ENCODE results near the gene TLR4. TPM values are rescaled to one million over a fixed set of nuclear protein-coding genes. Genes with fewer than 3 reads are reported as not detected.

The TLR4 gene
- total RNA-seq, 4 donors from 2014 or later = 9.7 to 46.7 (median 17.9) TPM

- no peak for DNase-seq (ENCODE audit: extremely low spot score)
- intact Hi-C loops (cut with DNase I) = no loop called here
- TF ChIP-seq CTCF (IDR thresholded peaks at IDR 0.05) (no peak), EP300 (IDR thresholded peaks at IDR 0.05) (no peak), POLR2AphosphoS5 (IDR thresholded peaks at IDR 0.05) (no peak), POLR2A (IDR thresholded peaks at IDR 0.05; ENCODE audit: low read depth) (no peak)
- Histone ChIP-seq H3K4me1 (no peaks in the 10 kb centered on the region), H3K27ac (replicated peaks in 1 of 4) (no peak overlapping the region), H3K4me3 (no peak overlapping the region), H3K9me3 (no peaks in the 10 kb centered on the region), H3K27me3 (no peaks in the 10 kb centered on the region), H3K36me3 (no peaks in the 10 kb centered on the region)
- WGBS = 65% methylated on average over 4 of the region's 4 CpGs
These were observed 59.1 kb downstream of the TLR4 start for GRCh38 chr9:117763314-117763713.

GRCh38 chr9:117768750-117769395 is 64.7 kb downstream of the TLR4 start:
- intact Hi-C loops (cut with DNase I) = no loop called here
- Histone ChIP-seq H3K27ac (replicated peaks in 1 of 4) (no peak overlapping the region), H3K36me3 (no peaks in the 10 kb centered on the region), H3K4me3 (no peak overlapping the region), H3K4me1 (no peaks in the 10 kb centered on the region), H3K27me3 (no peaks in the 10 kb centered on the region), H3K9me3 (no peaks in the 10 kb centered on the region)
- DNase-seq (ENCODE audit: extremely low spot score) = no peak
- TF ChIP-seq EP300 (IDR thresholded peaks at IDR 0.05) (no peak), CTCF (IDR thresholded peaks at IDR 0.05) (no peak), POLR2A (IDR thresholded peaks at IDR 0.05; ENCODE audit: low read depth) (no peak), POLR2AphosphoS5 (IDR thresholded peaks at IDR 0.05) (no peak)
- 44% methylated on average over 4 of the region's 4 CpGs for WGBS

- Histone ChIP-seq H3K36me3 (no peaks in the 10 kb centered on the region), H3K4me3 (no peak overlapping the region), H3K9me3 (no peaks in the 10 kb centered on the region), H3K4me1 (no peaks in the 10 kb centered on the region), H3K27me3 (no peaks in the 10 kb centered on the region), H3K27ac (replicated peaks in 1 of 4) (no peak overlapping the region)
- TF ChIP-seq POLR2AphosphoS5 (IDR thresholded peaks at IDR 0.05) (no peak), POLR2A (IDR thresholded peaks at IDR 0.05; ENCODE audit: low read depth) (no peak), EP300 (IDR thresholded peaks at IDR 0.05) (no peak), CTCF (IDR thresholded peaks at IDR 0.05) (no peak)
- WGBS = 89% methylated on average over 4 of the region's 4 CpGs
- intact Hi-C loops (cut with DNase I) = no loop called here
- no peak for DNase-seq (ENCODE audit: extremely low spot score)
These were observed 66.9 kb downstream of the TLR4 start for GRCh38 chr9:117771136-117771535.

GRCh38 chr9:117772960-117773359 is 68.8 kb downstream of the TLR4 start:
- no peaks in the 10 kb centered on the region for H3K4me1 ChIP-seq
- no peak overlapping the region for H3K4me3 ChIP-seq
- WGBS = 55% methylated on average over 3 of the region's 3 CpGs
- intact Hi-C loops (cut with DNase I) = no loop called here
- H3K9me3 ChIP-seq = no peaks in the 10 kb centered on the region
- no peaks in the 10 kb centered on the region for H3K27me3 ChIP-seq
- no peaks in the 10 kb centered on the region for H3K36me3 ChIP-seq
- H3K27ac ChIP-seq (replicated peaks in 1 of 4) = no peak overlapping the region
- no peak for DNase-seq (ENCODE audit: extremely low spot score)
- TF ChIP-seq EP300 (IDR thresholded peaks at IDR 0.05) = no peak
- TF ChIP-seq CTCF (IDR thresholded peaks at IDR 0.05) = no peak
- no peak for TF ChIP-seq POLR2A (IDR thresholded peaks at IDR 0.05; ENCODE audit: low read depth)

Small RNA genes within 50 kb of the gene (small RNA-seq; reads per million reads assigned to genes)
- gene RNU6-1082P = 0 reads per million in 3 donors

Data from esophagus muscularis mucosa (tissue), 4 donors.